Lower leg skin (tissue), 4 donors: Measurements from ENCODE around the gene MYO1E. TPM values are rescaled to one million over a fixed set of nuclear protein-coding genes. Genes with fewer than 3 reads are reported as not detected.
A peak's percentile ranks its signal among the peaks of the same experiment; 100 is the strongest.

Source experiments
- DNase-seq, 2 donors: peaks; one replicate each; pipeline ENCODE4 v3.0.0-alpha.2; 2019; ENCODE audit warnings: low spot score in 2 of 2
- H3K4me3 ChIP-seq: fragments of 200-600 bp; sonication (generic); 2 replicates; pipeline ENCODE4 v1.5.1; 2017; ENCODE audit warnings: mild to moderate bottlenecking, low read depth; ENCODE audit not compliant: poor library complexity, severe bottlenecking
- CTCF ChIP-seq, 3 donors: fragments of 450-650 bp; IDR thresholded peaks; one replicate each; pipeline ENCODE4 v1.5.1; 2016; ENCODE audit warnings: antibody characterized with exemption in 3 of 3, mild to moderate bottlenecking in 3 of 3, moderate library complexity in 2 of 3
- POLR2A ChIP-seq, 2 donors: fragments of 450-650 bp; IDR thresholded peaks; one replicate each; pipeline ENCODE4 v1.6.1; 2016 to 2017; ENCODE audit warnings: antibody characterized with exemption in 2 of 2, mild to moderate bottlenecking in 1 of 2, moderate library complexity in 1 of 2
- WGBS, 2 donors: methylation state at CpG; one replicate each; pipeline ENCODE4 v1.1.5; 2018; 5-methylcytosine and 5-hydroxymethylcytosine counted together
- intact Hi-C: fragments of 100-400 bp; cut with DNase I; formaldehyde crosslinking; loops from one replicate; pipeline ENCODE4 v1.15.0; 2023; ENCODE audit warnings: low total_unique reads
- total RNA-seq, 4 donors: library from RNA; depleted of rRNA; stranded (reverse); fragments of >200 nt; gene quantifications; one replicate each; pipeline ENCODE4 v1.1.0, GENCODE V29; 2016

The MYO1E gene
- total RNA-seq, 4 donors from 2014 or later: 134 to 218 (median 183) TPM

- intact Hi-C loops: loop anchor here (5.0 kb wide), 1 partner anchor 53 kb away; no protein-coding TSS in a partner anchor
- H3K4me3 ChIP-seq: no peak overlapping the region
- DNase-seq: peak; percentile 90 to 94
- WGBS, 2 donors: 27 to 42% methylated on average over 9 of the region's 9 CpGs
- TF ChIP-seq CTCF (IDR thresholded peaks at IDR 0.05): no peak
- no peak for TF ChIP-seq POLR2A (IDR thresholded peaks at IDR 0.05)
Observed at GRCh38 chr15:59299929-59300617, 72.6 kb downstream of the MYO1E start.

GRCh38 chr15:59298854-59299250 is 73.8 kb downstream of the MYO1E start:
- DNase-seq: peak in 1 of 2 donors; percentile 2
- H3K4me3 ChIP-seq: no peak overlapping the region
- intact Hi-C loops: loop anchor here (5.0 kb wide), 1 partner anchor 52 kb away; no protein-coding TSS in a partner anchor
- WGBS, 2 donors: 92 to 93% methylated on average over 3 of the region's 3 CpGs
- TF ChIP-seq CTCF (IDR thresholded peaks at IDR 0.05): no peak
- TF ChIP-seq POLR2A (IDR thresholded peaks at IDR 0.05): no peak

- no peak overlapping the region for H3K4me3 ChIP-seq
- intact Hi-C loops: loop anchor here (5.0 kb wide), 1 partner anchor 51 kb away; no protein-coding TSS in a partner anchor
- 85 to 87% methylated on average over 8 of the region's 8 CpGs for WGBS, 2 donors
- DNase-seq: peak in 1 of 2 donors; percentile 7
- TF ChIP-seq CTCF (IDR thresholded peaks at IDR 0.05): no peak
- TF ChIP-seq POLR2A (IDR thresholded peaks at IDR 0.05): no peak
Observed at GRCh38 chr15:59298225-59298853, 74.3 kb downstream of the MYO1E start.

- DNase-seq: peak in 1 of 2 donors; percentile 64
- H3K4me3 ChIP-seq: no peak overlapping the region
- no peak for TF ChIP-seq CTCF (IDR thresholded peaks at IDR 0.05)
- TF ChIP-seq POLR2A (IDR thresholded peaks at IDR 0.05): no peak
- intact Hi-C loops: loop anchor here (5.0 kb wide), 1 partner anchor 49 kb away; no protein-coding TSS in a partner anchor
- WGBS, 2 donors: 55 to 58% methylated on average over 6 of the region's 6 CpGs
Observed at GRCh38 chr15:59296181-59296617, 76.5 kb downstream of the MYO1E start.

GRCh38 chr15:59295261-59296001 is 77.2 kb downstream of the MYO1E start:
- WGBS, 2 donors: 32 to 35% methylated on average over 17 of the region's 17 CpGs
- intact Hi-C loops: loop anchor here (5.0 kb wide), 1 partner anchor 48 kb away; no protein-coding TSS in a partner anchor
- H3K4me3 ChIP-seq: no peak overlapping the region
- peak in 1 of 2 donors; percentile 83 for DNase-seq
- TF ChIP-seq CTCF (IDR thresholded peaks at IDR 0.05): no peak
- no peak for TF ChIP-seq POLR2A (IDR thresholded peaks at IDR 0.05)
